ENCODE data around the gene PRICKLE3.

PRICKLE3 gene

GRCh38 chrX:49186125-49187027 lies at the start of gene PRICKLE3:
TSS of gene PRICKLE3 (minus strand) at chrX:49186373. CDS start at chrX:49186297, 76 bp downstream.
- no peaks in the 10 kb centered on the region for H3K36me3 ChIP-seq (ENCODE audit: insufficient read depth, low read length)
- no peaks in the 10 kb centered on the region for H3F3A ChIP-seq (ENCODE audit: low read depth)
- peak within 1 kb of the TSS; percentile 89 for H3K4me3 ChIP-seq (ENCODE audit: low read length, poor library complexity, severe bottlenecking)
- peak within 1 kb of the TSS; percentile 80 for H3K9ac ChIP-seq (ENCODE audit: low read depth, low read length, poor library complexity, severe bottlenecking)
- no peaks in the 10 kb centered on the region for H3K9me3 ChIP-seq (ENCODE audit: insufficient read depth, low read depth, low read length)
- H3K4me1 ChIP-seq (ENCODE audit: insufficient read depth, low read length, poor library complexity, severe bottlenecking), result peaks cover 9% of the 10 kb centered on the region
- peak; percentile 50 for TF ChIP-seq CTCF (conservative IDR thresholded peaks at IDR 0.05; ENCODE audit: low read length)
- no peak for TF ChIP-seq EZH2phosphoT487 (IDR thresholded peaks at IDR 0.05; ENCODE audit: borderline replicate concordance)
- peaks cover 3% of the 10 kb centered on the region for H4K20me1 ChIP-seq (ENCODE audit: insufficient read depth, low read length, poor library complexity, severe bottlenecking)
- H2AFZ ChIP-seq (ENCODE audit: low read length), result peak within 1 kb of the TSS; percentile 73
- no peaks in the 10 kb centered on the region for H3K27me3 ChIP-seq (ENCODE audit: insufficient read depth, low read length, poor library complexity, severe bottlenecking)
- peaks cover 26% of the 10 kb centered on the region for H3K79me2 ChIP-seq (ENCODE audit: insufficient read depth, low read length)
- peak within 1 kb of the TSS; percentile 76 for H3K4me2 ChIP-seq (ENCODE audit: low read depth, low read length, poor library complexity, severe bottlenecking)
- no peaks in the 10 kb centered on the region for H3K9me2 ChIP-seq (replicated peaks; ENCODE audit: low read depth, low read length)

GRCh38 chrX:49233887-49234555 lies 47.8 kb upstream of the PRICKLE3 start:
- no peaks in the 10 kb centered on the region for H3K9me3 ChIP-seq (ENCODE audit: insufficient read depth, low read depth, low read length)
- H4K20me1 ChIP-seq (ENCODE audit: insufficient read depth, low read length, poor library complexity, severe bottlenecking), result no peaks in the 10 kb centered on the region
- H3F3A ChIP-seq (ENCODE audit: low read depth), result no peaks in the 10 kb centered on the region
- TF ChIP-seq EZH2phosphoT487 (IDR thresholded peaks at IDR 0.05; ENCODE audit: borderline replicate concordance) (no peak), CTCF (conservative IDR thresholded peaks at IDR 0.05; ENCODE audit: low read length) (no peak)
- no peak overlapping the region for H2AFZ ChIP-seq (ENCODE audit: low read length)
- no peak overlapping the region for H3K4me3 ChIP-seq (ENCODE audit: low read length, poor library complexity, severe bottlenecking)
- H3K9me2 ChIP-seq (replicated peaks; ENCODE audit: low read depth, low read length), result no peaks in the 10 kb centered on the region
- no peaks in the 10 kb centered on the region for H3K36me3 ChIP-seq (ENCODE audit: insufficient read depth, low read length)
- H3K27me3 ChIP-seq (ENCODE audit: insufficient read depth, low read length, poor library complexity, severe bottlenecking), result no peaks in the 10 kb centered on the region
- no peak overlapping the region for H3K9ac ChIP-seq (ENCODE audit: low read depth, low read length, poor library complexity, severe bottlenecking)
- no peak overlapping the region for H3K4me2 ChIP-seq (ENCODE audit: low read depth, low read length, poor library complexity, severe bottlenecking)
- peaks cover 5% of the 10 kb centered on the region; the same call in 1 of the 2 replicates for H3K79me2 ChIP-seq (ENCODE audit: insufficient read depth, low read length)
- H3K4me1 ChIP-seq (ENCODE audit: insufficient read depth, low read length, poor library complexity, severe bottlenecking), result no peaks in the 10 kb centered on the region

- Histone ChIP-seq H3K4me1 (ENCODE audit: insufficient read depth, low read length, poor library complexity, severe bottlenecking) (no peaks in the 10 kb centered on the region), H3K36me3 (ENCODE audit: insufficient read depth, low read length) (no peaks in the 10 kb centered on the region), H2AFZ (ENCODE audit: low read length) (no peak within 1 kb of the TSS), H3F3A (ENCODE audit: low read depth) (no peaks in the 10 kb centered on the region), H3K79me2 (ENCODE audit: insufficient read depth, low read length) (peaks cover 5% of the 10 kb centered on the region; the same call in 1 of the 2 replicates), H3K9ac (ENCODE audit: low read depth, low read length, poor library complexity, severe bottlenecking) (no peak within 1 kb of the TSS), H4K20me1 (ENCODE audit: insufficient read depth, low read length, poor library complexity, severe bottlenecking) (no peaks in the 10 kb centered on the region), H3K27me3 (ENCODE audit: insufficient read depth, low read length, poor library complexity, severe bottlenecking) (no peaks in the 10 kb centered on the region), H3K4me2 (ENCODE audit: low read depth, low read length, poor library complexity, severe bottlenecking) (no peak within 1 kb of the TSS), H3K9me2 (replicated peaks; ENCODE audit: low read depth, low read length) (no peaks in the 10 kb centered on the region), H3K4me3 (ENCODE audit: low read length, poor library complexity, severe bottlenecking) (no peak within 1 kb of the TSS), H3K9me3 (ENCODE audit: insufficient read depth, low read depth, low read length) (no peaks in the 10 kb centered on the region)
- TF ChIP-seq CTCF (conservative IDR thresholded peaks at IDR 0.05; ENCODE audit: low read length) (no peak), EZH2phosphoT487 (IDR thresholded peaks at IDR 0.05; ENCODE audit: borderline replicate concordance) (no peak)
These were observed 47.0 kb upstream of the PRICKLE3 start, which contains the start of gene CACNA1F for GRCh38 chrX:49233176-49233575. TSS of gene CACNA1F (minus strand) at chrX:49233340. CDS start at chrX:49233309, 31 bp downstream.
